Measurements from ENCODE around the gene FNTB. TPM values are rescaled to one million over a fixed set of nuclear protein-coding genes. Genes with fewer than 3 reads are reported as not detected.

The FNTB gene
- total RNA-seq, 5 donors from 2014 or later (not counting 1 experiment from before 2014, with no cell fraction given): 9.6 to 14.2 (median 10.4) TPM

- no peak overlapping the region for H3K4me3 Mint-ChIP-seq
- POLR2A ChIA-PET: interaction anchor here in 1 of 2 donors (0.6 kb wide), 1 partner anchor 35 kb away, joined by 21 read pairs; no protein-coding TSS in a partner anchor
These were observed 33.9 kb upstream of the FNTB start for GRCh38 chr14:64952598-64953309.

GRCh38 chr14:64953310-64953654 lies 33.4 kb upstream of the FNTB start:
- Histone ChIP-seq H3K27ac (ENCODE audit: low read length) (no peak overlapping the region), H3K9me3 (no peaks in the 10 kb centered on the region), H3K4me1 (ENCODE audit: control insufficient read depth in 1 of 2, extremely low read depth in 1 of 2, insufficient read depth in 2 of 2, low read length in 2 of 2) (no peaks in the 10 kb centered on the region), H3K4me3 (ENCODE audit: control insufficient read depth in 1 of 2, extremely low read depth in 1 of 2, low read length in 1 of 2) (no peak overlapping the region), H3K36me3 (ENCODE audit: control insufficient read depth in 2 of 2, extremely low read depth in 1 of 2, insufficient read depth in 1 of 2, low read length in 1 of 2) (peaks cover 17 to 20% of the 10 kb centered on the region in 2 donors), H3K27me3 (replicated peaks in 1 of 2; ENCODE audit: control insufficient read depth in 2 of 2, extremely low read depth in 1 of 2, insufficient read depth in 2 of 2, low read length in 1 of 2) (no peaks in the 10 kb centered on the region)
- no peaks in the 10 kb centered on the region for H3K9me3 Mint-ChIP-seq
- no peak for ATAC-seq (replicated peaks in 1 of 4)
- POLR2A ChIA-PET: interaction anchor here in 1 of 2 donors (0.6 kb wide), 1 partner anchor 35 kb away, joined by 21 read pairs; no protein-coding TSS in a partner anchor
- H3K4me1 Mint-ChIP-seq: peaks cover 4 to 19% (median 4%) of the 10 kb centered on the region in 3 donors
- no peak overlapping the region for H3K27ac Mint-ChIP-seq
- CTCF ChIA-PET: no interaction called here
- no peak for DNase-seq
- no peak overlapping the region for H3K4me3 Mint-ChIP-seq
- H3K27me3 Mint-ChIP-seq: no peaks in the 10 kb centered on the region
- H3K36me3 Mint-ChIP-seq: peaks cover 40% of the 10 kb centered on the region
- 99% methylated on average over 7 of the region's 8 CpGs for WGBS (ENCODE audit: insufficient coverage)

More at GRCh38 chr14:64952598-64953309, 33.9 kb upstream of the FNTB start:
- no peaks in the 10 kb centered on the region for H3K27me3 ChIP-seq (replicated peaks in 1 of 2; ENCODE audit: control insufficient read depth in 2 of 2, extremely low read depth in 1 of 2, insufficient read depth in 2 of 2, low read length in 1 of 2)
- no peak overlapping the region for H3K4me3 ChIP-seq (ENCODE audit: control insufficient read depth in 1 of 2, extremely low read depth in 1 of 2, low read length in 1 of 2)
- Mint-ChIP-seq H3K27ac (peak overlapping the region in 1 of 2 donors; percentile 34), H3K4me1 (peaks cover 4 to 19% (median 4%) of the 10 kb centered on the region in 3 donors), H3K9me3 (no peaks in the 10 kb centered on the region), H3K36me3 (peaks cover 39% of the 10 kb centered on the region), H3K27me3 (no peaks in the 10 kb centered on the region)
- DNase-seq (no peak), ATAC-seq (replicated peaks in 1 of 4) (peak in 1 of 4 experiments; percentile 10)
- 70% methylated on average over 2 of the region's 7 CpGs for whole genome bisulfite sequencing (ENCODE audit: insufficient coverage)
- H3K4me1 ChIP-seq (ENCODE audit: control insufficient read depth in 1 of 2, extremely low read depth in 1 of 2, insufficient read depth in 2 of 2, low read length in 2 of 2): no peaks in the 10 kb centered on the region
- CTCF ChIA-PET: no interaction called here
- H3K36me3 ChIP-seq (ENCODE audit: control insufficient read depth in 2 of 2, extremely low read depth in 1 of 2, insufficient read depth in 1 of 2, low read length in 1 of 2): peaks cover 17 to 25% of the 10 kb centered on the region in 2 donors
- no peaks in the 10 kb centered on the region for H3K9me3 ChIP-seq
- no peak overlapping the region for H3K27ac ChIP-seq (ENCODE audit: low read length)

GRCh38 chr14:64953661-64954060 lies 33.0 kb upstream of the FNTB start:
- Mint-ChIP-seq H3K4me1 (peaks cover 4 to 19% (median 4%) of the 10 kb centered on the region in 3 donors), H3K27ac (no peak overlapping the region), H3K4me3 (no peak overlapping the region), H3K9me3 (no peaks in the 10 kb centered on the region), H3K36me3 (peaks cover 39% of the 10 kb centered on the region), H3K27me3 (no peaks in the 10 kb centered on the region)
- ATAC-seq (replicated peaks in 1 of 4) (no peak), DNase-seq (no peak)
- peaks cover 16 to 17% of the 10 kb centered on the region in 2 donors for H3K36me3 ChIP-seq (ENCODE audit: control insufficient read depth in 2 of 2, extremely low read depth in 1 of 2, insufficient read depth in 1 of 2, low read length in 1 of 2)
- 97% methylated on average over 6 of the region's 6 CpGs for WGBS (ENCODE audit: insufficient coverage)
- H3K4me1 ChIP-seq (ENCODE audit: control insufficient read depth in 1 of 2, extremely low read depth in 1 of 2, insufficient read depth in 2 of 2, low read length in 2 of 2): no peaks in the 10 kb centered on the region
- ChIA-PET POLR2A (interaction anchor here in 1 of 2 donors (0.6 kb wide), 1 partner anchor 34 kb away, joined by 21 read pairs; no protein-coding TSS in a partner anchor), CTCF (interaction anchor here in 1 of 2 donors (0.5 kb wide), 1 partner anchor 27 kb away, joined by 5 read pairs; no protein-coding TSS in a partner anchor)
- H3K9me3 ChIP-seq: no peaks in the 10 kb centered on the region
- no peak overlapping the region for H3K4me3 ChIP-seq (ENCODE audit: control insufficient read depth in 1 of 2, extremely low read depth in 1 of 2, low read length in 1 of 2)
- no peaks in the 10 kb centered on the region for H3K27me3 ChIP-seq (replicated peaks in 1 of 2; ENCODE audit: control insufficient read depth in 2 of 2, extremely low read depth in 1 of 2, insufficient read depth in 2 of 2, low read length in 1 of 2)
- no peak overlapping the region for H3K27ac ChIP-seq (ENCODE audit: low read length)

GRCh38 chr14:64954491-64955240 lies 32.0 kb upstream of the FNTB start:
- Histone ChIP-seq H3K27ac (ENCODE audit: low read length) (no peak overlapping the region), H3K27me3 (replicated peaks in 1 of 2; ENCODE audit: control insufficient read depth in 2 of 2, extremely low read depth in 1 of 2, insufficient read depth in 2 of 2, low read length in 1 of 2) (no peaks in the 10 kb centered on the region), H3K4me3 (ENCODE audit: control insufficient read depth in 1 of 2, extremely low read depth in 1 of 2, low read length in 1 of 2) (no peak overlapping the region), H3K4me1 (ENCODE audit: control insufficient read depth in 1 of 2, extremely low read depth in 1 of 2, insufficient read depth in 2 of 2, low read length in 2 of 2) (no peaks in the 10 kb centered on the region), H3K36me3 (ENCODE audit: control insufficient read depth in 2 of 2, extremely low read depth in 1 of 2, insufficient read depth in 1 of 2, low read length in 1 of 2) (peaks cover 12 to 14% of the 10 kb centered on the region in 2 donors), H3K9me3 (no peaks in the 10 kb centered on the region)
- Mint-ChIP-seq H3K36me3 (peaks cover 33% of the 10 kb centered on the region), H3K4me3 (no peak overlapping the region), H3K9me3 (no peaks in the 10 kb centered on the region), H3K27ac (no peak overlapping the region), H3K4me1 (peaks cover 4 to 19% (median 4%) of the 10 kb centered on the region in 3 donors), H3K27me3 (no peaks in the 10 kb centered on the region)
- DNase-seq (no peak), ATAC-seq (replicated peaks in 1 of 4) (no peak)
- POLR2A ChIA-PET: no interaction called here
- 93% methylated on average over 6 of the region's 9 CpGs for WGBS (ENCODE audit: insufficient coverage)
- CTCF ChIA-PET: no interaction called here

GRCh38 chr14:64955297-64955696 lies 31.4 kb upstream of the FNTB start:
- WGBS (ENCODE audit: insufficient coverage): 93% methylated on average over 6 of the region's 6 CpGs

GRCh38 chr14:64956697-64957406 lies 29.8 kb upstream of the FNTB start:
- Histone ChIP-seq H3K4me1 (ENCODE audit: control insufficient read depth in 1 of 2, extremely low read depth in 1 of 2, insufficient read depth in 2 of 2, low read length in 2 of 2) (peaks cover 0 to 7% of the 10 kb centered on the region in 2 experiments), H3K36me3 (ENCODE audit: control insufficient read depth in 2 of 2, extremely low read depth in 1 of 2, insufficient read depth in 1 of 2, low read length in 1 of 2) (peaks cover under 1 to 9% of the 10 kb centered on the region in 2 donors), H3K27me3 (replicated peaks in 1 of 2; ENCODE audit: control insufficient read depth in 2 of 2, extremely low read depth in 1 of 2, insufficient read depth in 2 of 2, low read length in 1 of 2) (no peaks in the 10 kb centered on the region), H3K9me3 (no peaks in the 10 kb centered on the region), H3K4me3 (ENCODE audit: control insufficient read depth in 1 of 2, extremely low read depth in 1 of 2, low read length in 1 of 2) (no peak overlapping the region), H3K27ac (ENCODE audit: low read length) (no peak overlapping the region)
- Mint-ChIP-seq H3K27me3 (no peaks in the 10 kb centered on the region), H3K9me3 (no peaks in the 10 kb centered on the region), H3K4me1 (peaks cover 6 to 21% (median 6%) of the 10 kb centered on the region in 3 donors), H3K27ac (no peak overlapping the region), H3K36me3 (peaks cover 18% of the 10 kb centered on the region), H3K4me3 (no peak overlapping the region)
- POLR2A ChIA-PET: interaction anchor here (0.5 to 0.7 kb wide), 4 partner anchors 22 to 398 kb away, joined by 3 to 14 read pairs (median 4); no protein-coding TSS in a partner anchor
- DNase-seq (no peak), ATAC-seq (replicated peaks in 1 of 4) (no peak)
- CTCF ChIA-PET: no interaction called here
- WGBS (ENCODE audit: insufficient coverage): 75% methylated on average over 1 of the region's 8 CpGs

More at GRCh38 chr14:64955297-64955696, 31.4 kb upstream of the FNTB start:
- no peaks in the 10 kb centered on the region for H3K9me3 Mint-ChIP-seq
- Histone ChIP-seq H3K27ac (ENCODE audit: low read length) (no peak overlapping the region), H3K9me3 (no peaks in the 10 kb centered on the region), H3K27me3 (replicated peaks in 1 of 2; ENCODE audit: control insufficient read depth in 2 of 2, extremely low read depth in 1 of 2, insufficient read depth in 2 of 2, low read length in 1 of 2) (no peaks in the 10 kb centered on the region), H3K4me3 (ENCODE audit: control insufficient read depth in 1 of 2, extremely low read depth in 1 of 2, low read length in 1 of 2) (no peak overlapping the region), H3K4me1 (ENCODE audit: control insufficient read depth in 1 of 2, extremely low read depth in 1 of 2, insufficient read depth in 2 of 2, low read length in 2 of 2) (no peaks in the 10 kb centered on the region), H3K36me3 (ENCODE audit: control insufficient read depth in 2 of 2, extremely low read depth in 1 of 2, insufficient read depth in 1 of 2, low read length in 1 of 2) (peaks cover 12% of the 10 kb centered on the region in 2 donors)
- ATAC-seq (replicated peaks in 1 of 4) (no peak), DNase-seq (no peak)
- peaks cover 4 to 24% (median 4%) of the 10 kb centered on the region in 3 donors for H3K4me1 Mint-ChIP-seq
- no peak overlapping the region for H3K4me3 Mint-ChIP-seq
- no peaks in the 10 kb centered on the region for H3K27me3 Mint-ChIP-seq
- H3K36me3 Mint-ChIP-seq: peaks cover 29% of the 10 kb centered on the region
- no peak overlapping the region for H3K27ac Mint-ChIP-seq
- ChIA-PET POLR2A (no interaction called here), CTCF (interaction anchor here in 1 of 2 donors (0.5 kb wide), 1 partner anchor 33 kb away, joined by 3 read pairs; no protein-coding TSS in a partner anchor)

Data from T-cell (primary cell).